ENCODE results near the gene HCN1.

DNA sequence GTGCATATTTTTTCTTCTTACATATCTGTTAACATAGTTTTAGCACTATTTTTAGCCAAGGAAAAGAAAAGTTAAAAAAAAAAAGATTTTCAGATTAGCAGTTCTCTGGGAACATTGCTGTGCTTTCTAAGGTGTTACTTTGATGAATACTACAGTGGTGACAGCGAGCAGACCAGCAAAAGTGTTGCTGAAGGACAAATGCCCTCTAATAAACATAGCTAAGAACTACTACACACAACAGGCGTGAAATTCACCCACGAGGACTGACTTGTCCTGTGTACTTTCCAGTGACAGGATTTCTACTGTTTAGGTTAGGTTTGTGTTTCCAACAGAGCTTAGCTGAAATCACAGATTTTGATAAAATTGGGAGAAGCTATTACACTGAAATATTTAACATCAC is 153.8 kb downstream of the HCN1 start:
- TF ChIP-seq, protein P1, sequence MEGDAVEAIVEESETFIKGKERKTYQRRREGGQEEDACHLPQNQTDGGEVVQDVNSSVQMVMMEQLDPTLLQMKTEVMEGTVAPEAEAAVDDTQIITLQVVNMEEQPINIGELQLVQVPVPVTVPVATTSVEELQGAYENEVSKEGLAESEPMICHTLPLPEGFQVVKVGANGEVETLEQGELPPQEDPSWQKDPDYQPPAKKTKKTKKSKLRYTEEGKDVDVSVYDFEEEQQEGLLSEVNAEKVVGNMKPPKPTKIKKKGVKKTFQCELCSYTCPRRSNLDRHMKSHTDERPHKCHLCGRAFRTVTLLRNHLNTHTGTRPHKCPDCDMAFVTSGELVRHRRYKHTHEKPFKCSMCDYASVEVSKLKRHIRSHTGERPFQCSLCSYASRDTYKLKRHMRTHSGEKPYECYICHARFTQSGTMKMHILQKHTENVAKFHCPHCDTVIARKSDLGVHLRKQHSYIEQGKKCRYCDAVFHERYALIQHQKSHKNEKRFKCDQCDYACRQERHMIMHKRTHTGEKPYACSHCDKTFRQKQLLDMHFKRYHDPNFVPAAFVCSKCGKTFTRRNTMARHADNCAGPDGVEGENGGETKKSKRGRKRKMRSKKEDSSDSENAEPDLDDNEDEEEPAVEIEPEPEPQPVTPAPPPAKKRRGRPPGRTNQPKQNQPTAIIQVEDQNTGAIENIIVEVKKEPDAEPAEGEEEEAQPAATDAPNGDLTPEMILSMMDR (IDR thresholded peaks at IDR 0.05), result no peak
- no peak for TF ChIP-seq POLR2A (IDR thresholded peaks at IDR 0.05)
